ENCODE measurements around the gene TPD52L2.
A peak's percentile ranks its signal among the peaks of the same experiment; 100 is the strongest.

TPD52L2 gene

DNA sequence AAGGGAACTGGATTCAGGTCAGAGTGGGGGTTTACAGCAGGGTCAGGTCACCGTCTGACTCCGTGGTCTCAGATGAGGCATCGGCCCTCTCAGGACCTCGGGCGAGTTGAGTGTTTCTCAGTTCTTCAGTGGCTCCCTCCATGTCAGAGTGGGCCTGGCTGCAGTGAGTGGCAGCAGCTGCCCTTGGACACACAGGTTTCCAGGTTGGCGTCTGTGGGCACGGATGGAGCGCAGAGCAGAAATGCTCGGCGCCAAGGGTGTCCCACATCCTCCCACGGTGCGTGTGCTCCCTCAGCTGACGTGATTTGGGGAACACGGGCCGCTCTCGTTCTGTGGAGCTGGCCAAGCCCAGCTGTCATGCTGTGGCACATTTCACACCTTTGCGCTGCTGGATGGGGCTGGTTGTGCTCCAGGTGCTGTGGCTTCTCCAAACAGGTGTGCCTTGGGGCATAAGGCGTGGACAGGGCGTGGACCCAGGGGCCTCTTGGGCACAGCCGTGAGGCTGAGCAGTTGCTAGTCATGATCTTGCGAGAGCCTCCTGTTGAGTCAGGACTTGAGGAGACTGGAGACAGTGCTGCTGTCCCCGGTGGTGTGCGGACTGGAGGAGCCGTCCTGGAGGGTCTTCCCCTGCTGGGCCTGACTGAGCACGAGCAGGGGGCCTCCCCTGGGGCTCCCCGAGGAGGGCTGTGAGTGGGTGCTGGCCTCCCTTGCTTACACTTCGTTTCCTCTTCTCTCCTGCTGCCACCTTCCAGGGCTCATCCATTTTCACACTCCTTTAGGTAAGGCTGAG is 20.4 kb downstream of the TPD52L2 start:
- no peak for TF ChIP-seq POLR2A (IDR thresholded peaks at IDR 0.05; ENCODE audit: low read length)
- TF ChIP-seq GATA1 (IDR thresholded peaks at IDR 0.05; ENCODE audit: low read depth, low read length): no peak
- no peak for DNase-seq

- TF ChIP-seq POLR2A (IDR thresholded peaks at IDR 0.05; ENCODE audit: low read length) (no peak), GATA1 (IDR thresholded peaks at IDR 0.05; ENCODE audit: low read depth, low read length) (no peak)
- DNase-seq: no peak
These were observed 21.0 kb downstream of the TPD52L2 start for GRCh38 chr20:63886054-63886419.

GRCh38 chr20:63886921-63887320 is 21.9 kb downstream of the TPD52L2 start:
- TF ChIP-seq POLR2A (IDR thresholded peaks at IDR 0.05; ENCODE audit: low read length) (no peak), GATA1 (IDR thresholded peaks at IDR 0.05; ENCODE audit: low read depth, low read length) (no peak)
- no peak for DNase-seq

- no peak for TF ChIP-seq GATA1 (IDR thresholded peaks at IDR 0.05; ENCODE audit: low read depth, low read length)
- no peak for TF ChIP-seq POLR2A (IDR thresholded peaks at IDR 0.05; ENCODE audit: low read length)
- DNase-seq: no peak
These were observed 24.5 kb downstream of the TPD52L2 start for GRCh38 chr20:63889241-63890200.

GRCh38 chr20:63890201-63890576 is 25.1 kb downstream of the TPD52L2 start:
- TF ChIP-seq POLR2A (IDR thresholded peaks at IDR 0.05; ENCODE audit: low read length) (no peak), GATA1 (IDR thresholded peaks at IDR 0.05; ENCODE audit: low read depth, low read length) (no peak)
- no peak for DNase-seq

GRCh38 chr20:63890616-63891015 is 25.5 kb downstream of the TPD52L2 start:
- no peak for DNase-seq
- no peak for TF ChIP-seq GATA1 (IDR thresholded peaks at IDR 0.05; ENCODE audit: low read depth, low read length)
- no peak for TF ChIP-seq POLR2A (IDR thresholded peaks at IDR 0.05; ENCODE audit: low read length)

DNA sequence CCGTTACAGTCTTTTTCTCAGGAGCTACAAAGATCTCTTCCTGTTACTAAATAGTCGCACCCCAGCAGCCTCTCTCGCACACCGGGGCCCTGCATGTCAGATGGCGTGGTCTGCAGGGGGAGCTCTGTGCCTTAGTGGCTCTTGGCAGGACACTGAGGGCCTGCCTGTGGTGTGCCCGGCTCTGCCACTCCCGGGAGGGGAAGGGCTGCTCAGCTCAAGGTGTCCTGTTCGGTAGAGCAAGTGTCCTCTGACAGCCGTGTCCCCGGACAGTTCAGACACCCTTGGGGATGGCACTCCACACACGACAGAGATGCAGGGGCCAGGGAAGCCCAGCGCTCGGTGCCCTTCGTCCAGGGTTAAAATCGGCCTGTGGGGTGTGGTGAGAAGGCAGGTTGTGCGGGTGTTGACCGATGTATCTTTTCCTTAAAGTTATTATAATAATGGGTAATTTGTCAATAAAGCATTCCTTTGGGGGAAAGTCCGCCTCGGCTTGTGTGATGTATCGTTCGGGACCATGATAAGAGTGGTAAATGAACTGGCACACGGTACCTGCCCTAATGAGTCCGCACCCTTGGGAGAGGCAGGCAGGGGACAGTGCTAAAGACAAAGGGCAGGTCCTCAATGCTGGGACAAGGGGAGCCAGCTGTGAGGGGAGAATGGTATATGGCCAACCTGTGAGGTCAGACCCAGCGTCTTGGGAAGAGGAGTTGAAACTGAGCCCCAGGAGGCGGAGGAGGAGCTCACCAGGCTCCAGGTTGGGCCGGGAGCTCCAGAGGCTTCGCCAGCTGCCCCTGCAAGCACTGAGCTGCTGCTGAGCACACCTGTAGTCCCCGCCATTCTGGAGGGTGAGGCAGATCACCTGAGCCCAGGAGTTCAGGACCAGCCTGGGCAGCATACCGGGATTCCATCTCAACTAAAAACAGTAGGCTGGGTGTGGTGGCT is 26.3 kb downstream of the TPD52L2 start:
- TF ChIP-seq GATA1 (IDR thresholded peaks at IDR 0.05; ENCODE audit: low read depth, low read length) (no peak), POLR2A (IDR thresholded peaks at IDR 0.05; ENCODE audit: low read length) (no peak)
- DNase-seq: no peak

DNA sequence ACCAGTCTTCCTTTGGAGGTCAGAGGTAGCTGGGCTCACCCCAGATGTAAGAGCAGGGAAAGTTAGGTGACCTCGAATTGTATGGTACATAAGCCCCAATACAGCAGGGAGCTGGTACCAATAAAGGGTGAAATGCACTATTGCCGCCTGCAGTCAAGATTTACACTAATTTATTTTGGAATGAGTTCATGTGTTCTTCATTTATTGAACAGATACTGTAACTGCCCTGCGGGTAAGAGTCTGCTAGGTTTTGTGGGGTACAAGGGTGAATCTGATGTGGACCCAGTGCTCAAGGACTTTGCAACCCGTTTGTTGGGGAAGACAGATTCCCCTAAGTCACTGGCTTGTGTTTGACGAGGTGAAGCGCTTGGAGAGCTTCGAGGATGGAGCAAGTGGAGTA is 27.3 kb downstream of the TPD52L2 start:
- no peak for DNase-seq
- TF ChIP-seq POLR2A (IDR thresholded peaks at IDR 0.05; ENCODE audit: low read length) (no peak), GATA1 (IDR thresholded peaks at IDR 0.05; ENCODE audit: low read depth, low read length) (no peak)

DNA sequence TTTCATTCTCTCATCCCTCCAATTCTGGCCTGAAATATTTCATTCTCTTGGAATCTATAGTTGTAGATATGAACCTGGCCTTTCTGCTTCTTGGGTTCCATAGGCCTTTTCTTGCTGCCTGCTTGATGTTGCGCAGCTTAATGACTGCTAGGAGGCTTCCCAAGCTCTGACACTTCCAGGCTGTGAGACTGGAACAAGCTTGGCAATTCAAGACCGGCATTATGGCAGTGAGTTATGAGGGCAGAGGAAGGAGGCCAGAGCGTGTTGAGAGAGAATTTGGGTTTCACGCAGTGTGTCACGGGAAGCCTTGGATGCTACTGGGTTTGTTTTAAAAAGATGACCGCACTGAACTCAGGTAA is 28.9 kb downstream of the TPD52L2 start:
- DNase-seq: no peak
- TF ChIP-seq GATA1 (IDR thresholded peaks at IDR 0.05; ENCODE audit: low read depth, low read length) (no peak), POLR2A (IDR thresholded peaks at IDR 0.05; ENCODE audit: low read length) (no peak)

DNA sequence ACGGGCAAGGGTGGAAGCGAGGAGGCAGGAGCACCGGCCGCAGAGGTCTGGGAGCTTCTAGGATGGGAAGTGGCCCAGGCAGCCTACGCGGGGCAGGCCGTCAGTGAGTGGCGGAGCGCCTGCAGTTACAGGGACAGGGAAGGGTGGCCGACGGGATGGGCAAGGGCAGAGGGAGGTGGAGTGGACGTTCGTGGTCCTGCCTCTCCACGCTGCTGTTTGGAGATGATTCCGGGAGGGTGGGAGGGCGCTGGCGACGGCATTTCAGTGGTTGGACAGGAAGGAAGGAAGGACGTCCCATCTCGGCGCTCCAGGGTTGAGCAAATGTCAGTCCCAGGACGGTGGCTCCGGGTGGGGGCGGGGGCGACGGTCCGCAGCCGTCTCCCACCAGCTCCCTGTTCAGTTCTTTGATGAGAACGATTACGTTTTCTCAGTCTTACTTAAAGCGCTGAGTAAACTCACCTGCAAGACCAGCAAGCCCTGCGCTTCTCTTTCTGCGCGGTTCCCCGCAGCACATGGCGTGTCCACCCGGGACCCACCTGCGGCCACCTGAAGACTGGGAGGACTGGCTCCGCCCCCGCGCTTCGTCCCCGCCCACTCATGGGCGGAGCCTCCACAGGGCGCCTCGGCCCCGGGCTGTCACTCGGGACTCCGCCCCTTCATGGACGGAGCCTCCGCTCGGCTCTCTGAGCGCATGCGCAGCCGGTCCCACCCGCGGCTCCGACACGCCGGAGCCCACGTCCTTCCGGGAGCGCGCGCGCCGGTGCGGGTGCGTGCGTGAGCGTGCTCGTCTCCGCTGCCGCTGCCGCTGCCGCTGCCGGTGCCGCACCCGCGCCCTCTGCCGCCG is 29.5 kb downstream of the TPD52L2 start, which contains the start of gene DNAJC5:
Gene DNAJC5 (plus strand): TSS at position 769 of the 844 bp plus-strand sequence. CDS start 33,220 bp downstream, outside the sequence.
- no peak for TF ChIP-seq POLR2A (IDR thresholded peaks at IDR 0.05; ENCODE audit: low read length)
- TF ChIP-seq GATA1 (IDR thresholded peaks at IDR 0.05; ENCODE audit: low read depth, low read length): no peak
- DNase-seq: peak; percentile 94 to 98

GRCh38 chr20:63895202-63895951 is 30.3 kb downstream of the TPD52L2 start:
- peak; percentile 51 to 62 for DNase-seq
- TF ChIP-seq POLR2A (IDR thresholded peaks at IDR 0.05; ENCODE audit: low read length): no peak
- no peak for TF ChIP-seq GATA1 (IDR thresholded peaks at IDR 0.05; ENCODE audit: low read depth, low read length)

- no peak for TF ChIP-seq POLR2A (IDR thresholded peaks at IDR 0.05; ENCODE audit: low read length)
- TF ChIP-seq GATA1 (IDR thresholded peaks at IDR 0.05; ENCODE audit: low read depth, low read length): no peak
- no peak for DNase-seq
These were observed 30.8 kb downstream of the TPD52L2 start for GRCh38 chr20:63895952-63896263.

All from erythroblast (primary cell).